ENCODE results near the gene INSL4.

INSL4 gene

GRCh38 chr9:5231212-5231611, at the start of gene INSL4:
TSS of gene INSL4 (plus strand) at chr9:5231419. CDS start at chr9:5231524, 105 bp downstream.
- no peak within 1 kb of the TSS for H3K27ac ChIP-seq
- no peak for TF ChIP-seq CTCF (conservative IDR thresholded peaks at IDR 0.05)

GRCh38 chr9:5184776-5185175, 46.4 kb upstream of the INSL4 start:
- H3K27ac ChIP-seq: peak overlapping the region; percentile 81
- no peak for TF ChIP-seq CTCF (conservative IDR thresholded peaks at IDR 0.05)

GRCh38 chr9:5185220-5185840, 45.9 kb upstream of the INSL4 start, which contains the start of gene INSL6:
TSS of gene INSL6 (minus strand) at chr9:5185639. CDS start at chr9:5185602, 37 bp downstream.
- TF ChIP-seq CTCF (conservative IDR thresholded peaks at IDR 0.05): no peak
- peak within 1 kb of the TSS; percentile 81 for H3K27ac ChIP-seq

- peak; percentile 94 for TF ChIP-seq CTCF (conservative IDR thresholded peaks at IDR 0.05)
- no peak overlapping the region for H3K27ac ChIP-seq
Observed at GRCh38 chr9:5186416-5187169, 44.6 kb upstream of the INSL4 start.

- H3K27ac ChIP-seq: no peak overlapping the region
- no peak for TF ChIP-seq CTCF (conservative IDR thresholded peaks at IDR 0.05)
Observed at GRCh38 chr9:5188060-5188984, 42.9 kb upstream of the INSL4 start.

GRCh38 chr9:5191985-5192384, 39.2 kb upstream of the INSL4 start:
- H3K27ac ChIP-seq: no peak overlapping the region
- TF ChIP-seq CTCF (conservative IDR thresholded peaks at IDR 0.05): no peak

GRCh38 chr9:5193345-5193744, 37.9 kb upstream of the INSL4 start:
- no peak for TF ChIP-seq CTCF (conservative IDR thresholded peaks at IDR 0.05)

More at GRCh38 chr9:5193345-5193744, 37.9 kb upstream of the INSL4 start:
- H3K27ac ChIP-seq: no peak overlapping the region

All from VCaP (cell line).